NCI-H82 (cell line): Measurements from ENCODE around the gene STIM1.

Experiments used
- DNase-seq: peaks from one replicate; lab custom pipeline; 2025; lab: John Stamatoyannopoulos, UW

Gene STIM1

DNA sequence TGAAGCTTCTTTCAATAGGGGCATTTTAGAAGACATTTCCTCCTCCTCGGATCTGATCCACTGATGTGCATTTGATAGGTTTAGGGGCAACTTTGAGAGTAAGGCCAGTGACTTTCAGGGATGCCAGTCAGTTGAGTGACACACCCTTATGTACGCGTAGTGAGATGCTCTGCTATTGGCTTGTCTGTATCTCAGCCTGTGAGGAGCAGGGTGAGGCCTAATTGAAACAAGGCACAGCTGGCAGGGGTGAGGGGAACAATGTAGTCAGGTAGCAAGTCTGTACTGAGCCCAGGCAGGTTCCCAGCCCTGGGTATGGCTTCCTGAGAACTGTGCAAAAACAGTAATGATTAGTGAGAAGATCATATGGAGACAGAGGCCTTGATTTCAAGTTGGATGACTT, 61.5 kb downstream of the STIM1 start:
- DNase-seq: no peak

DNA sequence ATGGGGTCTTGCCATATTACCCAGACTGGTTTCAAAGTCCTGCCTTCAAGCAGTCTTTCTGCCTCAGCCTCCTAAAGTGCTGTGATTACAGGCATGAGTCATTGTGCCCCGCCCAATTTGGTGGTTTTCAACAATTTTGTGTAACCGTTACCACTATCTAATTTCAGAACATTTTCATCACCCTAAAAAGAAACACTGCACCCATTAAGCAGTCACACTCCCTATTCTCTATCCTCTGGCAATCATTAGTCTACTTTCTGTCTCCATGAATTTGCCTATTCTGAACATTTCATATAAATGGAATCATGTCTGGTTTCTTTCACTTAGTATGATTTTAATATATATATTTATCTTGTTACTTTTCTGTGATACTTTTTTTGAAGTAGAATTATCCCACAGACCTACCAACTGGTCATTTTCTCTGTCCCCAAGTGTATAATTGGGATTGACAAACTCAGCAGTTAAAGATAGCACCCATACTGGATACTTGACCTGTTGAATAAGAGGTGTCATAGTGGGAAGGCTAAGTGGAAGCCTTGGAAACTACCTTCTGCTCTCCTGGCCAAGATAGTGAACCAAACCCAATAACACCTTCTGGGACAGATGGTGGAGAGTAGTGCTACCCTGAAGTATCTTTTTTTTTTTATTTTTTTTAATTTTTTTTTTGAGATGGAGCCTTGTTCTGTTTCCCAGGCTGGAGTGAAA, 64.8 kb downstream of the STIM1 start:
- no peak for DNase-seq

DNA sequence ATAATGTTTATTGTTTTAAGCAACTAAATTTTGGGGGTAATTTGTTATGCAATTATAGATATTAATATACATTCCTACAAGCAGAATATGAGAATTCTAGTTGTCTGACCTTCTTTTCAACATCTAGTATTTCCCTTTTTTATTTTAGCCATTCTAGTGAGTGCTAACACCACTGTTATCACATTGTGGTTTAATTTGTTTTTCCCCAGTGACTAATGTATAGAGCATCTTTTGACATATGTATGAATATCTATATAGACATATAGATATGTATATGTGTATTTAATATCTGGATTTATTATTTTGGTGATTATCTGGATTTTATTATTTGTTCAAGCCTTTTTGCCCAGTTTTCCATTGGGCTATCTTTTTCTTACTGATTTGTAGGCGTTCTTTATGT, 66.6 kb downstream of the STIM1 start:
- DNase-seq: no peak

DNA sequence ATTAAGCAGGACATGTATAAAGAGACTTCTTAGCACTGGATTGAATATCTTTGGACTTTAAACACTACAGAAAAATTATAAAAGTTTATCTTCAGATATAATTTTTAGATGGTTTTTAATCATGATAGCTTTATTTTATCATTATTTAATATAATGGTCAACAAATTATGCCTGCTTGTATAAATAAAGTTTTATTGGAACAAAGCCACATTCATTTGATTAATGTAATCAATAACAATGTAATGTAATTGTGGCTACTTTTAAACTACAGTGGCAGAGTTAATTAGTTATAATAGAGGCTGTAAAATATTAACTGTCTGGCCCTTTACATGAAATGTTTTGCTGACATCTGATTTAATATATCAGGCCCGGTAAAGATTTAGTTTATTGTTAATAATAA, 70.0 kb downstream of the STIM1 start:
- DNase-seq: no peak

DNA sequence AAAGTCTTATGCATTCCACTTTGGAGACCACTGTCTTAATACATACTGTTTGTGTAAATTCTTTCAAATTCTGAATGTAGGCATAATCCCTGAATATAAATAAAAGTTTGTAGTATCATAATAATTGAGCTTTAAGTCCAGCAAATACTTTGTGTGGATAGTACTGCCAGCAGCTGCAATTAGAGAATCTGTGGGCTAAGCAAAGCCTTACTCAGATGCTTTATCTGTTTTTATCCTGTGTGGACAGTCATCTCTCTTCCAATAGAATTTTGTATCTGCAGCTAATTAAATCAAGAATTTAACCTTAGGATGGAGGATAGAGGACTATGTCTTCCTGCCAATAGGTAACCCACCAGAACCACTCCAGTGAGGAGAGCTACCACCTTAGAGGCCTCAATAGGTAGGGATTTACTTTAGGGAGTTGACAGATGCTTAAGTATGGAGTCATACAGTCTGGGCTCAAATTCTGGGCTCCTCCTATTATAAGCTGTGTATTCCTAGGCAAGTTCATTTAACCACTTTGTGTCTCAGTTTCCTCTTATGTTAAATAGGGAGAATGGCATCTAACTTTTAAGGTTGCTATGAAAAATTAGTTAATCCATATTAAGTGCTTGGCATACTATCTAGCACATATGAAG, 71.1 kb downstream of the STIM1 start:
- DNase-seq: peak; percentile 15

DNA sequence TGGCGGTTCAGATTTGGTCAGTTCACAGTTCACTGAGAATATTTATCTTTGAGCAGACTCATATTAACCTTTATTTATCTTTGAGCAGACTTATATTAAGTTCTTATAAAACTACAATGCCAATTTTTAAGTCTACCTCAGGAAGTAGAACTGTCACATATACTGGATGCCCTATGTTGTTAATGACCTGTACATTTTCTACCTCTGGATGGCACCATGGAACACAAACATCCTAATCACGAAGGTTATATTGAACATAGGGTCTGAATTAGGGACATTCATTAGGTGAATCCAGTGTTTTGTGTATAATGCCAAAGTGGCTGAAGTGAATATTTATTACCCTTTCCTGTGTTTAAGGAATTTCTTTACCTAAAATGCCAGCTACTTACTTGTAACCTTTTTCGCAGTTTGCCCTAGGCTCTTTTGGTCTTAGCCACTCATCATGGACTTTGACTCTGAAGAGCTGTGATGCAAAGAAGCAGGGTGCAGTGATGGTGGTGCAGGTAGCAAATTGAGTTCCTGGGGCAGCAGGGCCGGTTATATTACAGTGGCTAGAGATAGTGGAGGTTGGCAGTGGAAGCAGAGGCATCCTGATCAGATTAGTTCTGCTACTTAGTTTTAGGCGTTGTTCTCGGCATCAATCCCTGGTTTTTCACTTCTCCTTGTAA, 71.8 kb downstream of the STIM1 start:
- no peak for DNase-seq

DNA sequence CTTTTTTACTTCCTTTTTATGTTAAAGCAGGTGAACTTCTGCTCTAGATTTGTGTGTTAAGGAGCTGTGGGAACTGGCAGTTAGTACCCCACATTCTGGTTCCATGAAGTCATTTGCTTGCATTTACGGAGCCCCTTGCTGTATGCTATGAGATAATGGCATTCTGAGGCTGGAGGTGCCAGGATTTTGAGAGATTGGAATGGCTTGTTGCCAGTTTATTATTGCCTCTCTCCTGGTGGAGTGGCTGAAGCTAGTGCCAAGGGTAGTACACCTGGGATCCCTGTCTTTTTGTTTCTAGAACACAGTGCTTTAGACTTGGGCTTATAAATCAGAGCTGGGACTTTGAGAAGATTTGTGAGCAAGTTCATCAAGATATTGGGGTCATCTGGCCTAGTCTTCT, 73.8 kb downstream of the STIM1 start:
- DNase-seq: no peak

DNA sequence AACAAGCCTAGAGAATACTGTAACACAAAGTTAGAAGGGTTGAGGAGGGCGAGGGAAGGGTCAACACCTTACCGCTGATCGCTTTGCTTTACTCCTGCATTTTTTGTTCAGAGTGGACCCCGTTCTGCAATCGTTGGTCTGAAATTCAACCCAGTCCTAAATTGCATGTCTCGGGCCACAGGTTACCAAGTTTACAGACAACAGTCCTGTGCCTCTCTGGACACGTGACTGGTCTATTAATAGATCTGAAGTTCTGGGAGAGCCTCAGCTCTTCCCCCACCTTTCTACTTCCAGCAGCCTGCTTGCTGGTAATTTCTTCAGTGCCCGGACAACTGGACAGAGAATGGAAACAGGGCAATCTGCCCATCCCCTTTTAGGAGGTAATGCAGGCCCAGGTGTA, 74.2 kb downstream of the STIM1 start:
- DNase-seq: no peak

DNA sequence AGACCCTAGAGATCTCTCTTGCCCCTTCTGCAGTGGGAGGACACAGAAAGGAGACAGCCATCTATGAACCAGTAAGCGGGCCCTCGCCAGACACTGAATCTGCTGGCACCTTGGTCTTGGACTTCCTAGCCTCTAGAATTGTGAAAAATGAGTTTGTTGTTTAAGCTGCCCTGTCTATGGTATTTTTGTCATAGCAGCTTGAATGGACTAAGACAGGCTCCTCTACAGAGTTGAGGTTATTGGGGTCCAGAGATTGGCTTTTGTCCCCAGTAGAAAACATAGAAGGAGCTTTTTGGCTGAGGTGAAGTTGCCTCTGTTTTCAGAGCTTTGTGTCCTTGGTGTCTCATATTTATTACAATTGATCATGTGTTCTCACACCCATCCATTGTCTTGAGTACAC, 77.2 kb downstream of the STIM1 start:
- DNase-seq: no peak

DNA sequence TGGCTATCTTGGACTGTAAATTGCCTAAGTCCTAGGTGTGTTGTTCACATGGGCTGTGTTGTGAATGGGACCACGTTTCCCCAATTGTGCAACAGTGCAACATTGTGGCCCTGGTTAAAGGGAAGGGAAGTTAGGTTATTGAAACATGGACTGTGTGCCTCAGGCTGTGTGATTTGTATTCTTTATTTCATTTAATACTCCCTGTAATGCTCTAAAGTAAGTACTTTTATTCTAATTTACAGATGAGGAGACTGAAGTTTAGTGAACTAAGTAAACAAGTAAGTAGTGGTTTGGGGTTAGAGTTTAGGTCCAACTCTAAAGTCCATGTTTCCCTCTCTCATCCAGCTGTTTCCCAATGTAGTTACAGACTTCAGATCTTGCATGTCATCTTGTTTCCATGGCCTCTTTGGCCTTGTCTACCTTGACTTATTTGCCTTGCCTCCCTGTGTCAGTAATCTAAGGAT, 77.7 kb downstream of the STIM1 start:
- DNase-seq: no peak

DNA sequence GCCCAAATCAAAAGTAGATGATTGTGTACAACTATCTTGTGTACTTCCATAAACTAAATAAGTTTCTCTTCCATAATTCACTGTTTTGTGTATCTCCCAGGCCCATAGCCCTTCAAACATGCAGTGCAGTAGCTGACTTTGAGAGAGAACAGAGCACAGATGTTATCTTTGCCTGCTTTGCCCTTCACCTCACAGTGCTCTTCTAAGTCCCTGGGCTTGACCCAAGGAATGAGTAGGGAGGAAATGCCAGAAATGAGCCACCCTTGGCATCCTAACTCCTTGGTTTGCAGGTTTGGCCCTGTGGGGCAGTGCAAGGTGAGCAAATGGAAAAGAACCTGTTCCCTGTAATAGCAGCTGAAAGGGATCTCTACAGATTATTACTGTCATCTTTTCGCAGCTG, 79.2 kb downstream of the STIM1 start:
- no peak for DNase-seq

DNA sequence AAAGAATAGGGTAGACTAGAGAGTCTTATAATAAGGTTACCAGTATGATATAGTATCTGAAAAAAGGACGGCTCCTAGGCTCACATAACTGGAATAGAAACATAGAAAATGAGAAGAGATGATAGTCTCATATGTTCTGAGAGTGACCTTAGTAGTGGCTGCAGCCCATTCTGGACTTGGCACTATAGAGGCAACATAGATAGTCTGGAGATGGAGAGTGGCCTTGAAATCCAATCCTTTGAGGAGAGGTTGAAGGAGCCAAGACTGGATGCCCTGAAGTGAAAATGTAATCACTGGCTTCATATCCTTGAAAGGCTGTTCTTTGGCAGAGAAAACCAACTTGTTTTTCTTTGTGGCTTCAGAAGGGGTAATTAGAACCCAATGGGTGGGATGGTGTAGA, 81.1 kb downstream of the STIM1 start:
- DNase-seq: no peak

DNA sequence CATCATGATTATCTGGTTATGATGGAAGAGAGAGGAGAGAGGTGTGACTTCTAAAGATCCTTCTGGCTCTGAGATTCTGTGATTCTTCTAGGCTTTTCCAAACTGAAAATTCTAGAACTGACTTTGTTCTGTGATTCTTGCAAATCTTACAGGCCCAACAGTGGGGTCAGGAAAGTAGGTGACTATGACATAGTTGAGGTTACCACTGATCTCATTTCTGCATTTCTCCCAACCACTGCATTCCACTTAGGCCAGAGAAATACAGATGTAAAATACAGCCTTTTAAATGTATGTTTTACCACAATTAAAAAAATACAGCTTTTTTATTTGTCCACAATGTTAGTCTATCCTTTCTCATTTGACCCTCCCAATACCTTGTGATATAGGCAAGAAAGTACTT, 83.7 kb downstream of the STIM1 start:
- DNase-seq: no peak

DNA sequence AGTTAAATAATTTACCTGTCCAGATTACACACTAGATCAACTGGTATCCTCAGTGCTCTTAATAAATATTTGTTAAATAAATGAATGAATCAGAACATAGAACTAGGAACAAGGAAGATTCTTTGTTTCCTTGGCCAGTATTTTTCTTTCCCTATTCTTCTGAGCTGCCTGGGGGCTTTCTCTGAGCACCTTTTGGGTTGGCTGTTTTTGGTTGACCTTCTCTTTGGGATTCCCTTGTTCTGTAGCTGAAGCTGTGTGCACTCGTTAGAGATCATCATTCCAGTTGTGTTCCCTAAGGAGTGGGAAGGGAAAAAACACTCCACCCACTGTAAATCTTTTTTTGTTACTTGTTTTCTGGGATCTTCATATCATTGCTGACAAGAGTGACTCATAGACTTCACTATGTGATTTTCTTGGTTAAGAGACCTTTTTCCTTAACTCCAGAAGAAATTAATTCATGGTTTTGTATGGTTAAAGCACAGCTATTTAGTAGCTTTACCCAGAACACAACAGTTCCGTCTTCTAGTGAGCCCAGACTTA, 84.3 kb downstream of the STIM1 start:
- DNase-seq: no peak

DNA sequence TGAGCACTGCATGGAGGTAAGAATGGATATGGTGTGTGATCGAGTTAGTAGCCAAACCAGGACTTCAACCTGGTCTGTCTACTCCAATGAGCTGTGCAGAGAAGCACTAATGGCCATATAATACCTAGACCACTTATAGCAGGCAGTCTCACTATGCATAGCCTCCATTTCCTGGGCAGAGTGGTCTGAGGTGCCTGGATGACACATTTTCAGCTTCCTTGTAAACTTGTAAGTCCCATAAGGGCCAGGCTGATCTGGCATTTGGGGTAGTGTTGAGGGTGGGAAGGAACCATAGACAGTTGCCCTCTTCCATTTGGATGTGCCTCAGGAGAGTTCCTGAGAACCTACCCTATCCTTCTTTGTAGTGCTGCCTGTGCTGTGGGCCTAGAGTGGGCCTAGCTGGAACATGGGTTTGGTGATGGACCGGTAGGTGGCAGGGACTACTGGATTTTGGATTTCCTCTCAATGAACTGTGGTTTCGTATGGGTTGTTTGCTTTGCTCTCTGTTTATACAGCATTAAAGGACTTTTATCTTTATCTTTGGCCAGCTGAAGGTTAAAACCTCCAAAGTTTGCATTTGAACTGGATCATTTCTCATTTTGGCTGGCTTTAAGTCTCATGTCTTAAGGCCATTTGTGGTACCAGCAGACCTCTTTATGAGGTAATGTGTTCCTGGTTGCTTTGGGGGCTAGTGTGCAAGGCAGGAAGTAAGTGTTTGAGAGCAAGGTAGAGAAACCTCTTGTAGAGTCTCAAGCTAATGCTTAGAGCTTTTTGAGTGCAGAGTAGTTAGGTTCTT, 86.9 kb downstream of the STIM1 start:
- no peak for DNase-seq

DNA sequence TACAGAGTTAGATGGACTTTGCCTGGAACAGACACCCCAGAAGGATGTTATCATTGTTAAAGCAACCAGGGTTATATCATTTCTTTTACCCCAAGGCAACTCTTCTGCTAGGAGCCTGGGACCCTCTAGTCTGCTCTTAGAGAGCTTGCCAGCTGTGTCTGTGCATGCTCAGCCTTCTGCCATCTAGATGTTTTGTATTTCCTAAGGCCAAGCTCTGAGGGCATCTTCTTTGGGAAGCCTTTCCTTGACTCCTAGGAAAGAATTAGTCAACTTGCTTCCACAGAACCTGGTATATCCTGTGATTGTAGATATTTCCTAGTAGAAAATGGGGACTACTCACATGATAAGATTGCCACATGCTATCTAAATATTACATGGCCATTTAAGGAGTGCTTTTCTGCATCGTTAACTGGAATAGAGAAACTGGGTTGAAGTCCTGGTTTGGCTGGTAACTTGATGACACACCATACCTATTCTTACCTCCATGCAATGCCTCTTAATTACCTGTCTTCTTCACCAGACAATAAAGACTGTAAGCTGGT, 87.6 kb downstream of the STIM1 start:
- no peak for DNase-seq

DNA sequence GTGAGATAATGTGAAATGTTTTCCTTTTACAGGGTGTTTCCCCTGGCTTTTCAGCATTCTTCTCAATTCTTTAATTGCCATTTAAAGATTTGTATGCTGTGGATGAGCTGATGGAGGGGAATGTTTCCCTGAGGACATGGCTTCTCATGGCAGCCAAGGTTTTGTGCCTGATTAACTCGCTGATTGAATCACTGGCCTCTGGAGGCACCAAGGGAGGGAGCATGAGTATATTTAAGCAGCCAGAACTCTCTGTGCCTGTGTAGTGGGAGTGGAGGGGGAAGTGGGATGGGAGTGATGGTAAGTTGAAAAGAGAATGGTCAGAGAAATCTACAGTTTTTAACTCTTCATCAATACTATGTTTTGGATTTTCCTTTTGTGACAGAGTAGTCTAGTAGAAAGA, 88.7 kb downstream of the STIM1 start:
- no peak for DNase-seq

DNA sequence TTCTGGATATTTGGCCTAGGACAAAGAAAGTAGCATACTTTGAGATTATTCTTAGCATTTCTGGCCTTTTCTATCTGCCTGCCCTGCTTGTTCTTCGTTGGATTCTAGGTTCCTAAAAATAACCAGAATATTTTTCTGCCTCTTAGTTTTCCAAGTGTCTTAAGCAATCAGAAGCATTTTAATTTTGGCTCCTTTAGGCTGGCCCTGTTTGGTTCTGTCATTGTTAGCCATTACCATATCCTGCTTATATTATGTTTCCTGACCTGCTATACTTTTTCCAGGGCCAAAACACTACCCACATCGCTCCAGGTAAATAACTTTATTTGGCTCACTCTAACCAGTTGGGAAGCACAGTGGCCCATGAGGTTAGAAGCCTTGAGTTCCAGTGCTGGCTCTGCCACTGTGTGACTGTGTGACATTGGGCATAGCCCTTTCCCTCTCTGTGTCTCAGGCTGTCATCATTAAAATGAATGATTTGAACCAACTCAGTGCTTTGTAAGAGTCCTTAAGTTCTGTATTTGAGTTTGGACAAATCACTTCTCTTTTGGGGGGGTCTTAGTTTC, 91.1 kb downstream of the STIM1 start:
- no peak for DNase-seq

DNA sequence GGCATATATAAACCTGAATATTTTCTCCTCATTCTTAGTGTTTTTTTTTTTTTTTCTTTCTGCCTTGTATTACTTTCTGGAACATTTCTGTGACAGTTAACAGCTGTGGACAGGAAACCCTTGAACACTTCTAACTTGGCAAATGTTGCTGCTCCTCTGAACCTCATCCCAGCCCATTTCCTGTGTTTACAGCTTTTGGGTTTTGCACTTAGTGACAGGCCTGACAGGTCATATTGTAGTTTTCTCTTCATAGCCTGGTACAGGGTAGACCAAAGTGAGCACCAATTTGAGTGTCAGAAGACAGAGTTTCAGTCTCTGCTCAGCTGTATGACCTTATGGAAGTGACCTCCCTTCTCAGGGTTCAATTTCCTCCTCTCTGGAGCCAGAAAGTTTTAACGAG, 91.6 kb downstream of the STIM1 start:
- DNase-seq: no peak

DNA sequence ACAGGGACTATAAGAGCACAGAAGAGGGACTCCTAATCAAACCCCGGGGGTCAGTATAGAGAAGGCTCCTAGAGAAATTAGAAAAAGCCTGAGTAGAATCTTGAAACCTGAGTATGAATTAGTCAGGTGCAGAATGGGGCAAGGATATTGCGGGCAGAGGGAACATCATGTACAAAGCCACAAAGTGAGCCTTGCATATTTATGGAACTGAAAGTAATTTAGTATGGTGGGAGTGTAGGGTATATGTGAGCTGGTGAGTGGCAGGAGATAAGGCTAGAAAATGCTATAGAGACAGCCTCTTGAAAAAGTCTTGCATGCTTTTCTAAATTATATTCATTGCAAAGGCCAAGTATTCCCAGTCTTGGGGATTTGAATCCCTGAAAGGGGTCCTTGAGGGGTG, 93.7 kb downstream of the STIM1 start:
- no peak for DNase-seq

DNA sequence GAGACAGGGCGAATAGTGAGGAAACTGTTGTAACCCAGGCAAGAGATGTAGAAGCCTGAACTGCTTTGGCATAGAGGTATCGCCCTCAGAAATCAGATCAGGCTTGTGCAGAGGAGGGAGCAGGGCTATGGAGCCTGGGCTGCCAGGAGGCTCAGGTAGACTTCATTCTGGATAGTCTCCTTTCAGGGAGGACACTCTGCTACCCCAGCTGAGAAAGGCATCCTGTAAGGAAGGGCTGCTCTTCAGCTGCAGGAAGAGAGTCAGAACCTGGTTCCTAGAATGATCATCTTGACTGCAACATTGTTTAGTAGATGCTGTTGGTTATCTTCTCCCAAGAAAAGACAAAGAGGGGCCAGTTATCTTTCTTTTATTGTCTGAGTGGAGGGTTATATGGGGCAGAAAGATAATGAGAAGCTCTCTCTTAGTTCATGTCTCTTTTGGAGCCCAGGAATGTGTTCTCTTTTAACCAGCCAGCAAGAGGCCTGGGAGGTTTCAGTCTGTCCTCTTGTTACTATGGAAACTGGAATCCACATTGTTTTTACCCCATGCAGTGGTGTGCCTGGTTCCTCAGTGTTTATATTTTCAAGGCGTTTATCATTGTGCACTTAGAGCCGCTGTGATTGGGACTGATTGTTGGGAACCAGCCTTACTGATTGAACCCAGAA, 95.7 kb downstream of the STIM1 start:
- no peak for DNase-seq
